Measurements from ENCODE around the gene TMEM132A. TPM values are rescaled to one million over a fixed set of nuclear protein-coding genes. Genes with fewer than 3 reads are reported as not detected.

The TMEM132A gene
- total and polyA plus RNA-seq, 7 donors = 0.49 to 17.4 (median 2.3) TPM

GRCh38 chr11:60889869-60890311 lies 34.4 kb upstream of the TMEM132A start:
- no peaks in the 10 kb centered on the region for H3K4me1 ChIP-seq
- H3K4me3 ChIP-seq = no peak overlapping the region
- no peak for DNase-seq
- H3K9me3 ChIP-seq = no peaks in the 10 kb centered on the region
- H3K27ac ChIP-seq = no peak overlapping the region
- TF ChIP-seq POLR2A (IDR thresholded peaks at IDR 0.05) (no peak), POLR2AphosphoS5 (IDR thresholded peaks at IDR 0.05) (no peak), EP300 (IDR thresholded peaks at IDR 0.05) (no peak)
- TF ChIP-seq, protein P1, sequence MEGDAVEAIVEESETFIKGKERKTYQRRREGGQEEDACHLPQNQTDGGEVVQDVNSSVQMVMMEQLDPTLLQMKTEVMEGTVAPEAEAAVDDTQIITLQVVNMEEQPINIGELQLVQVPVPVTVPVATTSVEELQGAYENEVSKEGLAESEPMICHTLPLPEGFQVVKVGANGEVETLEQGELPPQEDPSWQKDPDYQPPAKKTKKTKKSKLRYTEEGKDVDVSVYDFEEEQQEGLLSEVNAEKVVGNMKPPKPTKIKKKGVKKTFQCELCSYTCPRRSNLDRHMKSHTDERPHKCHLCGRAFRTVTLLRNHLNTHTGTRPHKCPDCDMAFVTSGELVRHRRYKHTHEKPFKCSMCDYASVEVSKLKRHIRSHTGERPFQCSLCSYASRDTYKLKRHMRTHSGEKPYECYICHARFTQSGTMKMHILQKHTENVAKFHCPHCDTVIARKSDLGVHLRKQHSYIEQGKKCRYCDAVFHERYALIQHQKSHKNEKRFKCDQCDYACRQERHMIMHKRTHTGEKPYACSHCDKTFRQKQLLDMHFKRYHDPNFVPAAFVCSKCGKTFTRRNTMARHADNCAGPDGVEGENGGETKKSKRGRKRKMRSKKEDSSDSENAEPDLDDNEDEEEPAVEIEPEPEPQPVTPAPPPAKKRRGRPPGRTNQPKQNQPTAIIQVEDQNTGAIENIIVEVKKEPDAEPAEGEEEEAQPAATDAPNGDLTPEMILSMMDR (IDR thresholded peaks at IDR 0.05) = no peak
- no peaks in the 10 kb centered on the region for H3K27me3 ChIP-seq
- 51 to 55% methylated on average over 6 of the region's 6 CpGs for WGBS, 2 donors
- intact Hi-C loops (cut with DNase I) = no loop called here
- H3K36me3 ChIP-seq = peaks cover 3 to 50% (median 10%) of the 10 kb centered on the region in 4 donors

DNA sequence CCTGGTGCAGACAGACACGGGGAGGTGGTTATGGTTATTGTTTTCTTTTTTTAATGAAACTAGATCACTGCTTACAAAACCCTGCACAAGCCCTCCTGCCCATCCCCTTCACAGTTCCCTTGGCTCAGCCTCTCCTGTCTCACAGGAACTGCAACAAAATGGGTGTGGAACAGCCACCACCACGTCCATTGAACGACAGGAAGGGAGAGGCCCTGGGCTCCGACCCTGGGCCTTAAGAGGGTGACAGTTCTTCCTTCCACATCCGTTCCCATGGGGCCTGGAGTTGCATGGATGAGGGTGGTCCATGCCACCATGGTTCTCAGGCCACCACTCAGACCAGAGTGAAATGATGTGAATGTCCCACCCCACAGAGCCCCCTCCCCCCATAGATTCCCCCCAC lies 33.6 kb upstream of the TMEM132A start:
- H3K27me3 ChIP-seq = no peaks in the 10 kb centered on the region
- H3K36me3 ChIP-seq = peaks cover 6 to 58% (median 18%) of the 10 kb centered on the region in 4 donors
- intact Hi-C loops (cut with DNase I) = no loop called here
- no peak overlapping the region for H3K27ac ChIP-seq
- H3K4me1 ChIP-seq = no peaks in the 10 kb centered on the region
- DNase-seq = no peak
- TF ChIP-seq, protein P1 (IDR thresholded peaks at IDR 0.05) = no peak
- TF ChIP-seq POLR2AphosphoS5 (IDR thresholded peaks at IDR 0.05) = no peak
- TF ChIP-seq POLR2A (IDR thresholded peaks at IDR 0.05) = no peak
- no peak for TF ChIP-seq EP300 (IDR thresholded peaks at IDR 0.05)
- WGBS, 2 donors = 46 to 59% methylated on average over 5 of the region's 5 CpGs
- no peak overlapping the region for H3K4me3 ChIP-seq
- no peaks in the 10 kb centered on the region for H3K9me3 ChIP-seq

DNA sequence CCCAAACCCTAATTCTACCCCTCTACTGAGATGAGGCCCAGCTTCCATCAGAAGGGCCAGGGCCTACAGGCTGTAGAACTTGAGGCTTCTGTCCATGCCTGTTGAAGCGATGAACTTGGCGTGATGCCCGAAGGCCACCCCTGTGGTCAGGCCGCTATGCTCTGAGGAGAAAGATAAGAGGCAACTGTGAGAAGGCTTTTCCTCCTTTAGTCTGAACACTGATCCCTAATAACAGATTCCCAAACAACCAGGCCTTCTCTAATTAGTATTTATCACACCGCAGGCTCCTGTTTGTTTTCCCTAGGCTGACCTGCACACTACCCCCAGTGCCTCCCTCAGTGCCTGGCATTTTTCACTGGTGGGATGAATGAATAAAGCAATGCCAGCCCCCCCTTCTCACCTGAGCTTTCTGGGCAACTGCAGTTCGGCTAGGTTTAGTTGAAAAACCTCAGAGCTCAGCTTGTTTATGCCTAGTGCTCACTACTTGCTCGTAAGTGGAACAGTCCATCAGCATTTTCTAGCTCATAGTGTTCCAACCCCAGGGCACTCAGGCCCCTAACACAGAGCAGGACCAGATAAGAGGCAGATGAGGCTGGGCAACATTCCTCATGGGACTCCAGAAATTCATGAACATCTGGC lies 33.0 kb upstream of the TMEM132A start:
- H3K27me3 ChIP-seq = no peaks in the 10 kb centered on the region
- WGBS, 2 donors = 83 to 93% methylated on average over 7 of the region's 7 CpGs
- no peak overlapping the region for H3K4me3 ChIP-seq
- TF ChIP-seq, protein P1 (IDR thresholded peaks at IDR 0.05) = no peak
- TF ChIP-seq POLR2A (IDR thresholded peaks at IDR 0.05) (no peak), EP300 (IDR thresholded peaks at IDR 0.05) (no peak), POLR2AphosphoS5 (IDR thresholded peaks at IDR 0.05) (no peak)
- no peak overlapping the region for H3K27ac ChIP-seq
- H3K4me1 ChIP-seq = no peaks in the 10 kb centered on the region
- no peaks in the 10 kb centered on the region for H3K9me3 ChIP-seq
- intact Hi-C loops (cut with DNase I) = no loop called here
- no peak for DNase-seq
- H3K36me3 ChIP-seq = peaks cover 11 to 63% (median 22%) of the 10 kb centered on the region in 4 donors

GRCh38 chr11:60895687-60896086 lies 28.6 kb upstream of the TMEM132A start:
- Histone ChIP-seq H3K4me1 (peaks cover 0 to 6% (median 2%) of the 10 kb centered on the region in 4 donors), H3K9me3 (no peaks in the 10 kb centered on the region), H3K36me3 (peaks cover 49 to 88% (median 56%) of the 10 kb centered on the region in 4 donors), H3K27me3 (no peaks in the 10 kb centered on the region), H3K4me3 (no peak overlapping the region), H3K27ac (no peak overlapping the region)
- no peak for DNase-seq
- TF ChIP-seq EP300 (IDR thresholded peaks at IDR 0.05) (no peak), POLR2A (IDR thresholded peaks at IDR 0.05) (no peak)
- intact Hi-C loops (cut with DNase I) = no loop called here
- 80 to 81% methylated on average over 5 of the region's 5 CpGs for WGBS, 2 donors

- Histone ChIP-seq H3K9me3 (no peaks in the 10 kb centered on the region), H3K27ac (no peak overlapping the region), H3K4me3 (no peak overlapping the region), H3K36me3 (peaks cover 58 to 96% (median 71%) of the 10 kb centered on the region in 4 donors), H3K27me3 (no peaks in the 10 kb centered on the region), H3K4me1 (peaks cover 0 to 6% (median 2%) of the 10 kb centered on the region in 4 donors)
- 92 to 95% methylated on average over 4 of the region's 4 CpGs for WGBS, 2 donors
- no peak for DNase-seq
- intact Hi-C loops (cut with DNase I) = no loop called here
- TF ChIP-seq POLR2A (IDR thresholded peaks at IDR 0.05) = no peak
- no peak for TF ChIP-seq POLR2AphosphoS5 (IDR thresholded peaks at IDR 0.05)
- TF ChIP-seq, protein P1 (IDR thresholded peaks at IDR 0.05) = no peak
- no peak for TF ChIP-seq EP300 (IDR thresholded peaks at IDR 0.05)
Measured at GRCh38 chr11:60897496-60897895, 26.8 kb upstream of the TMEM132A start.

Measured in sigmoid colon (tissue), 7 donors.